GM12865 (cell line): Measurements from ENCODE around the gene SPEN.
A peak's percentile ranks its signal among the peaks of the same experiment; 100 is the strongest.
"Not testable (repeated sequence)": the region's sequence is repeated elsewhere in the genome, so short reads cannot be mapped to it uniquely, and the experiment has no call there.

Source experiments
- DNase-seq: peaks from one replicate; pipeline ENCODE4 v3.0.0; 2010; ENCODE audit warnings: low read depth
- H3K4me3 ChIP-seq: 2 replicates; pipeline ENCODE4 v1.5.1; 2011; ENCODE audit warnings: mild to moderate bottlenecking, low read depth, low read length, control low read depth
- TF ChIP-seq, protein P1 (sequence below): IDR thresholded peaks from 2 replicates; pipeline ENCODE4 v1.5.1; 2011; ENCODE audit warnings: low read length, control low read depth, low read depth, inconsistent platforms; ENCODE audit not compliant: insufficient read depth; ENCODE audit errors: missing control alignments

SPEN gene

GRCh38 chr1:15834406-15835204, 12.9 kb upstream of the SPEN start:
- peak overlapping the region; percentile 80 for H3K4me3 ChIP-seq
- TF ChIP-seq, protein P1, sequence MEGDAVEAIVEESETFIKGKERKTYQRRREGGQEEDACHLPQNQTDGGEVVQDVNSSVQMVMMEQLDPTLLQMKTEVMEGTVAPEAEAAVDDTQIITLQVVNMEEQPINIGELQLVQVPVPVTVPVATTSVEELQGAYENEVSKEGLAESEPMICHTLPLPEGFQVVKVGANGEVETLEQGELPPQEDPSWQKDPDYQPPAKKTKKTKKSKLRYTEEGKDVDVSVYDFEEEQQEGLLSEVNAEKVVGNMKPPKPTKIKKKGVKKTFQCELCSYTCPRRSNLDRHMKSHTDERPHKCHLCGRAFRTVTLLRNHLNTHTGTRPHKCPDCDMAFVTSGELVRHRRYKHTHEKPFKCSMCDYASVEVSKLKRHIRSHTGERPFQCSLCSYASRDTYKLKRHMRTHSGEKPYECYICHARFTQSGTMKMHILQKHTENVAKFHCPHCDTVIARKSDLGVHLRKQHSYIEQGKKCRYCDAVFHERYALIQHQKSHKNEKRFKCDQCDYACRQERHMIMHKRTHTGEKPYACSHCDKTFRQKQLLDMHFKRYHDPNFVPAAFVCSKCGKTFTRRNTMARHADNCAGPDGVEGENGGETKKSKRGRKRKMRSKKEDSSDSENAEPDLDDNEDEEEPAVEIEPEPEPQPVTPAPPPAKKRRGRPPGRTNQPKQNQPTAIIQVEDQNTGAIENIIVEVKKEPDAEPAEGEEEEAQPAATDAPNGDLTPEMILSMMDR = no peak
- DNase-seq = peak; percentile 96

- TF ChIP-seq, protein P1 = no peak
- DNase-seq = no peak
- peak overlapping the region; percentile 80 for H3K4me3 ChIP-seq
These were observed 12.2 kb upstream of the SPEN start for GRCh38 chr1:15835205-15835740.

- TF ChIP-seq, protein P1 = no peak
- peak overlapping the region; percentile 80 for H3K4me3 ChIP-seq
- peak; percentile 100 for DNase-seq
These were observed 11.6 kb upstream of the SPEN start for GRCh38 chr1:15835741-15836510.

DNA sequence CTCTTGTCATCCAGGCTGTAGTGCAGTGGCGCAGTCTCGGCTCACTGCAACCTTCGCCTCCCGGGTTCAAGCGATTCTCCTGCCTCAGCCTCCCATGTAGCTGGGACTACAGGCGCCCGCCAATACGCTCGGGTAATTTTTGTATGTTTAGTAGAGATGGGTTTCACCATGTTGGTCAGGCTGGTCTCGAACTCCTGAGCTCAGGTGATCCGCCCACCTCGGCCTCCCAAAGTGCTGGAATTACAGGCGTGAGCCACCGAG, 11.1 kb upstream of the SPEN start:
- peak overlapping the region; percentile 80 for H3K4me3 ChIP-seq
- not testable (repeated sequence) for DNase-seq

- DNase-seq = peak; percentile 75
- H3K4me3 ChIP-seq = peak overlapping the region; percentile 80
These were observed 10.5 kb upstream of the SPEN start for GRCh38 chr1:15836772-15837669.

GRCh38 chr1:15837931-15838330, 9.6 kb upstream of the SPEN start:
- no peak for DNase-seq
- TF ChIP-seq, protein P1 = no peak
- no peak overlapping the region for H3K4me3 ChIP-seq

More at GRCh38 chr1:15836772-15837669, 10.5 kb upstream of the SPEN start:
- TF ChIP-seq, protein P1 = no peak

DNA sequence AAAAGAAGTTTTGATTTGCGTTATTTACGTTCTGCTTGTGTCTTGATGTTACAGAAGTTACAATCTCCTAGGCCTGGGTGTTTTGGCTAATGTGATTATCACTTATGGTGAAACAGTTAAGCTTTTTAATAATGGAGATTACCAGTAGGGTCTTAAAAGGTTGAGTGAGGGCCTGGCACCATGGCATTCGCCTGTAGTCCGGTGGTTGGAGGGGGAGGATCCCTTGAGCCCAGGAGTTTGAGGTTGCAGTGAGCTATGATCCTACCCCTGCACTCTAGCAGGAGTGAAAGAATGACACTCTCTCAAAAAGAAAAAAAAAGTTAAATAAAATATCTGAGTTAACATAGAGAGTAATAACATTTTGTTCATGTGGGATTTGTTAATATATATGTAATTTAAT, 8.8 kb upstream of the SPEN start:
- TF ChIP-seq, protein P1 = no peak
- no peak overlapping the region for H3K4me3 ChIP-seq
- DNase-seq = no peak
